ENCODE data around the gene MAPK11.

MAPK11 gene

GRCh38 chr22:50299785-50300619 is 29.8 kb upstream of the MAPK11 start:
- Histone ChIP-seq H3K9ac (ENCODE audit: low read length) (no peak overlapping the region), H3K4me1 (ENCODE audit: control insufficient read depth, low read depth, low read length) (peaks cover 6% of the 10 kb centered on the region), H3K27me3 (ENCODE audit: control insufficient read depth, insufficient read depth, low read length) (no peaks in the 10 kb centered on the region), H3K9me3 (ENCODE audit: control insufficient read depth, low read depth, low read length) (no peaks in the 10 kb centered on the region), H3K36me3 (ENCODE audit: control insufficient read depth, low read depth, low read length) (no peaks in the 10 kb centered on the region), H3K4me3 (ENCODE audit: low read length) (peak overlapping the region; percentile 37), H3K27ac (ENCODE audit: low read length) (no peak overlapping the region)

- Histone ChIP-seq H3K9me3 (ENCODE audit: control insufficient read depth, low read depth, low read length) (no peaks in the 10 kb centered on the region), H3K27me3 (ENCODE audit: control insufficient read depth, insufficient read depth, low read length) (no peaks in the 10 kb centered on the region), H3K9ac (ENCODE audit: low read length) (no peak overlapping the region), H3K36me3 (ENCODE audit: control insufficient read depth, low read depth, low read length) (no peaks in the 10 kb centered on the region), H3K4me3 (ENCODE audit: low read length) (peak overlapping the region; percentile 37), H3K4me1 (ENCODE audit: control insufficient read depth, low read depth, low read length) (peaks cover 6% of the 10 kb centered on the region), H3K27ac (ENCODE audit: low read length) (no peak overlapping the region)
These were observed 29.0 kb upstream of the MAPK11 start for GRCh38 chr22:50298937-50299784.

GRCh38 chr22:50298266-50298637 is 28.1 kb upstream of the MAPK11 start:
- H3K27me3 ChIP-seq (ENCODE audit: control insufficient read depth, insufficient read depth, low read length) = no peaks in the 10 kb centered on the region
- no peak overlapping the region for H3K9ac ChIP-seq (ENCODE audit: low read length)
- peaks cover 10% of the 10 kb centered on the region for H3K4me1 ChIP-seq (ENCODE audit: control insufficient read depth, low read depth, low read length)
- no peak overlapping the region for H3K4me3 ChIP-seq (ENCODE audit: low read length)
- no peak overlapping the region for H3K27ac ChIP-seq (ENCODE audit: low read length)
- H3K36me3 ChIP-seq (ENCODE audit: control insufficient read depth, low read depth, low read length) = no peaks in the 10 kb centered on the region
- no peaks in the 10 kb centered on the region for H3K9me3 ChIP-seq (ENCODE audit: control insufficient read depth, low read depth, low read length)

DNA sequence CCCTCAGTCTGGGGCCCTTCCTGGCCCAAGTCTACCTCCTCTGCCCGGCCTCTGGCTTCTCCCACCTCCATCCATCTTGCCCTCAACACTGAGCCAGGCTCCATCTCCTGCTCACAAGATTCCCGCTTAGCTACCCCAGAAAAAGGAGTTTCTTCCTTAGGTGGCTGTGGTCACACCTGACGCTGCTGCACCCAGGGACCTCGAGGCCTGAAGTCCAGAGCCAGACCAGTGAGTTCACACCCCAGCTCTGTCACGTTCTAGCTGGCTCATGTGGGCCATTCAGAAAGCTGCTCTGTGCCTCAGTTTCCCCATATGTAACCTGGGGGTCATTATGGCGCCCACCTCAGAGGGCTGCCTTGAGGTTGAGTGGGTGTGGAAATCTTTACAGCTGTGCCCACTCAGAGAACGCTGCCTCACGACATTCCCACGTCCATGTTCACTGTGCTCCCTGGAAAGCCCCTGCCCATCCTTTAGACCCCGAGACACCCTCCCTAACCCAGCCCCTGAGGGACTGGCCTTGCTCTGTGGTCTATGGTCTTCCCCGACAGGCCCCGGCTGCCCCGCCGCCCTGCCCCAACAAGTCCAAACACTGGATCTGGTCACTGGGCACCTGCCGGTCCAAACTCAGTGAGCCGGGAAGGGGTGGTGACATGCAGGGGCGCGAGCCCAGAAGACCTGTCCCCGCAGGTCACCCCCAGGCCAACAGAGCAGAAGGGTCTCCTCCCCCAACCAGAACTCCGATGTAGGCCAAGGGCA is 27.5 kb upstream of the MAPK11 start:
- Histone ChIP-seq H3K27me3 (ENCODE audit: control insufficient read depth, insufficient read depth, low read length) (no peaks in the 10 kb centered on the region), H3K4me1 (ENCODE audit: control insufficient read depth, low read depth, low read length) (peaks cover 15% of the 10 kb centered on the region), H3K4me3 (ENCODE audit: low read length) (no peak overlapping the region), H3K36me3 (ENCODE audit: control insufficient read depth, low read depth, low read length) (no peaks in the 10 kb centered on the region), H3K9me3 (ENCODE audit: control insufficient read depth, low read depth, low read length) (no peaks in the 10 kb centered on the region), H3K27ac (ENCODE audit: low read length) (no peak overlapping the region), H3K9ac (ENCODE audit: low read length) (no peak overlapping the region)

GRCh38 chr22:50296658-50297490 is 26.7 kb upstream of the MAPK11 start:
- no peaks in the 10 kb centered on the region for H3K36me3 ChIP-seq (ENCODE audit: control insufficient read depth, low read depth, low read length)
- no peak overlapping the region for H3K4me3 ChIP-seq (ENCODE audit: low read length)
- no peak overlapping the region for H3K27ac ChIP-seq (ENCODE audit: low read length)
- no peaks in the 10 kb centered on the region for H3K9me3 ChIP-seq (ENCODE audit: control insufficient read depth, low read depth, low read length)
- H3K4me1 ChIP-seq (ENCODE audit: control insufficient read depth, low read depth, low read length) = peaks cover 18% of the 10 kb centered on the region
- H3K27me3 ChIP-seq (ENCODE audit: control insufficient read depth, insufficient read depth, low read length) = no peaks in the 10 kb centered on the region
- no peak overlapping the region for H3K9ac ChIP-seq (ENCODE audit: low read length)

DNA sequence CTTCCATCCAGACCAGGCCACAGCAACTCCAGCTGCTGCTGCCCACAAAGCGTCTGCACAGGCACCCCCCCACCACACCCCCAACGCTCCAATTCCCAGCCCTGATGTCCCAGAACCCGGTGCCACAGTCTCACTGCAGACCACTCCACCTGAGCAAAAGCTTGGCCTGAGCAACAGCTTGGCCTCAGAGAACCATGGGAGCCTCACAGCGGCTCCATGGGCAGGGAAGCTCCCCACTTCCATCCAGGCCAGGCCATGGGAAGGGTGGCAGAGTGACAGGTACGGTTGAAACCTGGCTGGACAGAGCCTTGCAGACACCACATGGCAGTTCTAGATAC is 24.1 kb upstream of the MAPK11 start:
- no peak overlapping the region for H3K27ac ChIP-seq (ENCODE audit: low read length)
- no peaks in the 10 kb centered on the region for H3K9me3 ChIP-seq (ENCODE audit: control insufficient read depth, low read depth, low read length)
- H3K4me3 ChIP-seq (ENCODE audit: low read length) = no peak overlapping the region
- no peak overlapping the region for H3K9ac ChIP-seq (ENCODE audit: low read length)
- H3K4me1 ChIP-seq (ENCODE audit: control insufficient read depth, low read depth, low read length) = peaks cover 18% of the 10 kb centered on the region
- no peaks in the 10 kb centered on the region for H3K36me3 ChIP-seq (ENCODE audit: control insufficient read depth, low read depth, low read length)
- no peaks in the 10 kb centered on the region for H3K27me3 ChIP-seq (ENCODE audit: control insufficient read depth, insufficient read depth, low read length)

- Histone ChIP-seq H3K9ac (ENCODE audit: low read length) (peak overlapping the region; percentile 39), H3K4me1 (ENCODE audit: control insufficient read depth, low read depth, low read length) (peaks cover 18% of the 10 kb centered on the region), H3K4me3 (ENCODE audit: low read length) (peak overlapping the region; percentile 45), H3K36me3 (ENCODE audit: control insufficient read depth, low read depth, low read length) (no peaks in the 10 kb centered on the region), H3K9me3 (ENCODE audit: control insufficient read depth, low read depth, low read length) (no peaks in the 10 kb centered on the region), H3K27ac (ENCODE audit: low read length) (no peak overlapping the region), H3K27me3 (ENCODE audit: control insufficient read depth, insufficient read depth, low read length) (no peaks in the 10 kb centered on the region)
These were observed 23.5 kb upstream of the MAPK11 start for GRCh38 chr22:50293441-50294318.

- H3K4me1 ChIP-seq (ENCODE audit: control insufficient read depth, low read depth, low read length) = peaks cover 18% of the 10 kb centered on the region
- no peaks in the 10 kb centered on the region for H3K27me3 ChIP-seq (ENCODE audit: control insufficient read depth, insufficient read depth, low read length)
- H3K9me3 ChIP-seq (ENCODE audit: control insufficient read depth, low read depth, low read length) = no peaks in the 10 kb centered on the region
- H3K9ac ChIP-seq (ENCODE audit: low read length) = peak overlapping the region; percentile 39
- peak overlapping the region; percentile 45 for H3K4me3 ChIP-seq (ENCODE audit: low read length)
- H3K36me3 ChIP-seq (ENCODE audit: control insufficient read depth, low read depth, low read length) = no peaks in the 10 kb centered on the region
- no peak overlapping the region for H3K27ac ChIP-seq (ENCODE audit: low read length)
These were observed 22.7 kb upstream of the MAPK11 start for GRCh38 chr22:50292643-50293440.

DNA sequence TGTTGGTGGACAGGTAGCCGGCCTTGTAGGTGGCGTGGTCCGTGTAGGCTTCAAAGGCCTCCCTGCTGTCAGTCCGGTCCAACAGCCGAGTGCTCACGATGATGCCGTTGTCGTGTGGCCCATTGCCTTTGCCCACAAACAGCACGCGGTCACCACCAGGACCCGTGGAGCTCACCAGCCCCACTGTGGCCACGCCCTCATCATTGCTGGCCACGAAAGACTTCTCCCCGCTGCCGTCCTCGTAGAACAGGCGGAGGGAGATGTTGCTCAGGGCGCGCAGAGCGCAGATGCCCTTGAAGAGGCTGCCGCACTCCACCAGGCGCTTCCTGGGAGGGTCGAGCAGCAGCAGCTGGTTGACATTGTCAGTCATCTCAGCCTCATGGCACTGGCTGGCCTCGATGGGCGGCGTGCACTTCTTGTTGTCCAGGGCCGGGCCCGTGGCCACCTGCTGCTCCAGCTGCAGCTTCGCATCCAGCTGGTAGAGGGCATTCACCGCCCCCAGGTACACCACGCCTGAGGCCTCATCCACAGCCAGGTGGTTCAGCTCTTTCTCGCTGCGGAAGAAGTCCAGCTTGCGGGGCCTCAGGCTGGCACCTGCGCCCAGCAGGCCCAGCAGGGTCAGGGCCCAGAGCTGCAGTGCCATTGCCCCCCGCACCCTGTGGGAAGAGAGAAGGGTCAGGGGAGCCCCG is 19.9 kb upstream of the MAPK11 start:
- no peaks in the 10 kb centered on the region for H3K27me3 ChIP-seq (ENCODE audit: control insufficient read depth, insufficient read depth, low read length)
- H3K9ac ChIP-seq (ENCODE audit: low read length) = no peak overlapping the region
- no peak overlapping the region for H3K4me3 ChIP-seq (ENCODE audit: low read length)
- H3K27ac ChIP-seq (ENCODE audit: low read length) = no peak overlapping the region
- peaks cover 4% of the 10 kb centered on the region for H3K36me3 ChIP-seq (ENCODE audit: control insufficient read depth, low read depth, low read length)
- no peaks in the 10 kb centered on the region for H3K9me3 ChIP-seq (ENCODE audit: control insufficient read depth, low read depth, low read length)
- H3K4me1 ChIP-seq (ENCODE audit: control insufficient read depth, low read depth, low read length) = peaks cover 18% of the 10 kb centered on the region
